ENCODE results near the gene RIN1. TPM values are rescaled to one million over a fixed set of nuclear protein-coding genes. Genes with fewer than 3 reads are reported as not detected.
"Not testable (repeated sequence)": the region's sequence is repeated elsewhere in the genome, so short reads cannot be mapped to it uniquely, and the experiment has no call there.

The RIN1 gene
- total and polyA plus RNA-seq, 7 experiments from 2014 or later: 1.4 to 22.9 (median 9.1) TPM

GRCh38 chr11:66311965-66312548 is 24.2 kb downstream of the RIN1 start:
- Mint-ChIP-seq H3K36me3 (no peaks in the 10 kb centered on the region), H3K9me3 (peaks cover 0 to 1% (median 0%) of the 10 kb centered on the region in 11 donors), H3K27ac (peak overlapping the region; percentile 93 to 100 (median 98)), H3K4me1 (peaks cover 17 to 34% (median 25%) of the 10 kb centered on the region in 7 donors), H3K4me3 (peak overlapping the region; percentile 63 to 97 (median 94)), H3K27me3 (peaks cover 0 to 2% (median 0%) of the 10 kb centered on the region in 5 donors)
- Histone ChIP-seq H3K9me3 (ENCODE audit: control insufficient read depth in 2 of 3, low read length in 3 of 3) (no peaks in the 10 kb centered on the region), H3K27me3 (ENCODE audit: control insufficient read depth in 2 of 2, insufficient read depth in 2 of 2, low read length in 2 of 2) (no peaks in the 10 kb centered on the region), H3K27ac (ENCODE audit: low read depth, low read length) (peak overlapping the region; percentile 79), H3K4me1 (ENCODE audit: control insufficient read depth in 2 of 2, insufficient read depth in 2 of 2, low read length in 2 of 2) (peaks cover 11 to 34% of the 10 kb centered on the region in 2 donors), H3K4me3 (ENCODE audit: low read length) (peak overlapping the region; percentile 92), H3K36me3 (ENCODE audit: control insufficient read depth in 2 of 3, insufficient read depth in 3 of 3, low read length in 3 of 3) (no peaks in the 10 kb centered on the region)
- intact Hi-C loops (cut with micrococcal nuclease): loop anchor here (1.0 kb wide), 14 partner anchors 16 to 453 kb away; partner anchors contain the start of genes BRMS1 (in 2 of the 2), PELI3 (in 2 of the 2), RAB1B (in 2 of the 2) and SLC29A2 (in 2 of the 2)
- CTCF ChIA-PET: interaction anchor here (0.7 to 4.6 kb wide), 25 partner anchors 8 to 267 kb away, joined by 3 to 58 read pairs (median 6); partner anchors contain the start of genes BRMS1, MRPL11, PELI3 and RIN1
- ATAC-seq (peak; percentile 84), DNase-seq (peak; percentile 93 to 100 (median 100))
- POLR2A ChIA-PET: interaction anchor here (0.6 to 4.0 kb wide), 26 partner anchors 10 to 1568 kb away, joined by 3 to 89 read pairs (median 4); partner anchors contain the start of genes B4GAT1, BRMS1, MRPL11 and RAB1B

DNA sequence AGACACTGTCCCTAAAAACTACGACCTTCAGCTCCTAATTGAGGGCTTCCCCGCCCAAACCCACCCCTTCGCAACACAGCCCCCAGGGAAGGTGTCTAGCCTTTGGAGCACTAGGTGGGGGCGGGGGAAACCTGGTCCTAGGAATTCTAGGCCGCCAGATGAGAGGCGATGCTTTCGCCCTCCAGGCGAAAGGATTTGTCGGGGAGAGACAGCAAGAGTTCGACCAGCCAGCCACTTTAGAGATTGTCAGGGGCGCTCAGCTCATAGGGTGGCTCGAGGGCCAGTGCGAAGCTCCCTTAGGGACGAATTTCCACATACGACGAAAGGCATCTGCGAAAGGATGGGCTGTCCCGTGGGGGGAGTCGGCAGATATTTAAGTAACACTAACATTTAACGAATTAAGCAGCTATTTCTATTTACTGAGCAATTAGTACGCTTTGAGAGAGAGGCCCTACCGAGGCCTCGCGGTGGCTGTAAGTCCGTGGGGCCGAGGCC is 24.7 kb downstream of the RIN1 start:
- peaks cover 11 to 34% of the 10 kb centered on the region in 2 donors for H3K4me1 ChIP-seq (ENCODE audit: control insufficient read depth in 2 of 2, insufficient read depth in 2 of 2, low read length in 2 of 2)
- DNase-seq (no peak), ATAC-seq (peak; percentile 44)
- CTCF ChIA-PET: interaction anchor here (0.6 to 4.6 kb wide), 25 partner anchors 8 to 833 kb away, joined by 3 to 58 read pairs (median 6); partner anchors contain the start of genes BRMS1, MRPL11, PELI3 and RIN1
- peak overlapping the region; percentile 92 for H3K4me3 ChIP-seq (ENCODE audit: low read length)
- H3K27ac Mint-ChIP-seq: peak overlapping the region; percentile 93 to 100 (median 98)
- H3K27me3 Mint-ChIP-seq: peaks cover 0 to 2% (median 0%) of the 10 kb centered on the region in 5 donors
- no peaks in the 10 kb centered on the region for H3K36me3 ChIP-seq (ENCODE audit: control insufficient read depth in 2 of 3, insufficient read depth in 3 of 3, low read length in 3 of 3)
- POLR2A ChIA-PET: interaction anchor here (0.6 to 4.0 kb wide), 15 partner anchors 10 to 450 kb away, joined by 3 to 89 read pairs (median 11); partner anchors contain the start of genes B4GAT1, BRMS1, MRPL11 and RAB1B
- H3K27me3 ChIP-seq (ENCODE audit: control insufficient read depth in 2 of 2, insufficient read depth in 2 of 2, low read length in 2 of 2): no peaks in the 10 kb centered on the region
- no peaks in the 10 kb centered on the region for H3K36me3 Mint-ChIP-seq
- intact Hi-C loops (cut with micrococcal nuclease): no loop called here
- peaks cover 0 to 1% (median 0%) of the 10 kb centered on the region in 11 donors for H3K9me3 Mint-ChIP-seq
- H3K4me1 Mint-ChIP-seq: peaks cover 17 to 34% (median 25%) of the 10 kb centered on the region in 7 donors
- peak overlapping the region; percentile 79 for H3K27ac ChIP-seq (ENCODE audit: low read depth, low read length)
- no peaks in the 10 kb centered on the region for H3K9me3 ChIP-seq (ENCODE audit: control insufficient read depth in 2 of 3, low read length in 3 of 3)
- peak overlapping the region; percentile 63 to 97 (median 94) for H3K4me3 Mint-ChIP-seq

GRCh38 chr11:66310803-66311440 is 25.3 kb downstream of the RIN1 start:
- H3K36me3 ChIP-seq (ENCODE audit: control insufficient read depth in 2 of 3, insufficient read depth in 3 of 3, low read length in 3 of 3); DNase-seq; H3K36me3 Mint-ChIP-seq; H3K27ac ChIP-seq (ENCODE audit: low read depth, low read length); ATAC-seq; H3K9me3 ChIP-seq (ENCODE audit: control insufficient read depth in 2 of 3, low read length in 3 of 3); H3K9me3 Mint-ChIP-seq; intact Hi-C loops (cut with micrococcal nuclease); H3K4me3 ChIP-seq (ENCODE audit: low read length); H3K27me3 ChIP-seq (ENCODE audit: control insufficient read depth in 2 of 2, insufficient read depth in 2 of 2, low read length in 2 of 2); H3K27me3 Mint-ChIP-seq: not testable (repeated sequence)
- peak overlapping the region in 1 of 10 donors; percentile 91 for H3K4me3 Mint-ChIP-seq
- peaks cover 16 to 30% (median 25%) of the 10 kb centered on the region in 7 donors for H3K4me1 Mint-ChIP-seq
- CTCF ChIA-PET: interaction anchor here (0.6 to 4.6 kb wide), 24 partner anchors 8 to 833 kb away, joined by 3 to 58 read pairs (median 6); partner anchors contain the start of genes BRMS1, MRPL11, PELI3 and RIN1
- POLR2A ChIA-PET: interaction anchor here (0.6 to 4.0 kb wide), 13 partner anchors 11 to 128 kb away, joined by 3 to 89 read pairs (median 15); partner anchors contain the start of genes B4GAT1, BRMS1, MRPL11 and RAB1B
- H3K27ac Mint-ChIP-seq: peak overlapping the region in 4 of 9 donors; percentile 38 to 100 (median 98)
- H3K4me1 ChIP-seq (ENCODE audit: control insufficient read depth in 2 of 2, insufficient read depth in 2 of 2, low read length in 2 of 2): peaks cover 11 to 34% of the 10 kb centered on the region in 2 donors

DNA sequence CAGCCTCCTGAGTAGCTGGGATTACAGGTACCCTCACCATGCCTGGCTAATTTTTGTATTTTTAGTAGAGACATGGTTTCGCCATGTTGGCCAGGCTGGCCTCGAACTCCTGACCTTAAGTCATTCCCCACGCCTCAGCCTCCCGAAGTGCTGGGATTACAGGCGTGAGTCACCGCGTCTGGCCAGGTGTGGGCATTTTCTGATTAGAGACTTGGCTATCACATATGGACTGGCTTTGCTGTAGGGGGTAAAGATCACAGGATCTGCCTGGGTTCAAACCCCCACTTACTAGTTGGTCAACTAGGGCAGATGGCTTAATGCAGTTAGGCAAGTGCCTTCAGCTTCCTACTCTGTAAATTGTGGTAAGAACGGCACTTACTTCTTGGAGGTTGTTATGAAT is 25.9 kb downstream of the RIN1 start:
- DNase-seq: no peak
- Histone ChIP-seq H3K9me3 (ENCODE audit: control insufficient read depth in 2 of 3, low read length in 3 of 3) (no peaks in the 10 kb centered on the region), H3K4me1 (ENCODE audit: control insufficient read depth in 2 of 2, insufficient read depth in 2 of 2, low read length in 2 of 2) (peaks cover 11 to 29% of the 10 kb centered on the region in 2 donors), H3K4me3 (ENCODE audit: low read length) (no peak overlapping the region), H3K27me3 (ENCODE audit: control insufficient read depth in 2 of 2, insufficient read depth in 2 of 2, low read length in 2 of 2) (no peaks in the 10 kb centered on the region), H3K27ac (ENCODE audit: low read depth, low read length) (no peak overlapping the region), H3K36me3 (ENCODE audit: control insufficient read depth in 2 of 3, insufficient read depth in 3 of 3, low read length in 3 of 3) (no peaks in the 10 kb centered on the region)
- ATAC-seq: no peak
- no peaks in the 10 kb centered on the region for H3K36me3 Mint-ChIP-seq
- no peak overlapping the region for H3K4me3 Mint-ChIP-seq
- POLR2A ChIA-PET: interaction anchor here (4.0 kb wide), 1 partner anchor 36 kb away, joined by 68 read pairs; the partner anchor contains the start of genes B4GAT1 and BRMS1
- intact Hi-C loops (cut with micrococcal nuclease): no loop called here
- H3K9me3 Mint-ChIP-seq: no peaks in the 10 kb centered on the region
- H3K27ac Mint-ChIP-seq: peak overlapping the region in 1 of 9 donors; percentile 2
- H3K4me1 Mint-ChIP-seq: peaks cover 10 to 24% (median 19%) of the 10 kb centered on the region in 7 donors
- CTCF ChIA-PET: interaction anchor here (0.6 to 4.6 kb wide), 4 partner anchors 19 to 80 kb away, joined by 3 to 58 read pairs (median 32); partner anchors contain the start of gene YIF1A
- peaks cover 0 to 2% (median 0%) of the 10 kb centered on the region in 5 donors for H3K27me3 Mint-ChIP-seq

DNA sequence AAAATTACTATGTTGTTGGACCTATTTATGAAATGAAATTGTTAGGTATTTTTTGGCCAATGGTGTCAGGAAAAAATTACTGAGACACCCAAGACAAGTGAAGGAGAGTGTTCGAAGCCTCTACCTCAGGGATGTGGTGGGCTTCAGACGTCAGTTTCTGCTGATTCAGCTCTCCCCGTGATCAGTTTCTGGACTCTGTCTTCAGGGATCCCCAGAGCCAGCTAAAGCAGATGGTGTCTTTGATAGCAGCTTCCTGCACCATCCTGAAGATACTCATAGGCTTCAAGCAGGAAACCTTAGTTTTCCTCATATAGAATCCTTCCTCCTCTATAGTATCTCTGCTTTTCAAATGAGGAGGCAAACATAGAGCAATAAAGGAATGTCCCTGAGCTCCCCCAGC is 26.8 kb downstream of the RIN1 start:
- H3K4me1 Mint-ChIP-seq: peaks cover 7 to 19% (median 13%) of the 10 kb centered on the region in 7 donors
- Histone ChIP-seq H3K27me3 (ENCODE audit: control insufficient read depth in 2 of 2, insufficient read depth in 2 of 2, low read length in 2 of 2) (no peaks in the 10 kb centered on the region), H3K4me1 (ENCODE audit: control insufficient read depth in 2 of 2, insufficient read depth in 2 of 2, low read length in 2 of 2) (peaks cover 11 to 21% of the 10 kb centered on the region in 2 donors), H3K4me3 (ENCODE audit: low read length) (no peak overlapping the region), H3K27ac (ENCODE audit: low read depth, low read length) (no peak overlapping the region), H3K9me3 (ENCODE audit: control insufficient read depth in 2 of 3, low read length in 3 of 3) (no peaks in the 10 kb centered on the region), H3K36me3 (ENCODE audit: control insufficient read depth in 2 of 3, insufficient read depth in 3 of 3, low read length in 3 of 3) (no peaks in the 10 kb centered on the region)
- no peak for DNase-seq
- ChIA-PET CTCF (interaction anchor here (4.6 kb wide), 1 partner anchor 76 kb away, joined by 53 read pairs; no protein-coding TSS in a partner anchor), POLR2A (interaction anchor here (0.6 to 0.9 kb wide), 4 partner anchors 11 to 975 kb away, joined by 3 to 4 read pairs (median 3); no protein-coding TSS in a partner anchor)
- no peaks in the 10 kb centered on the region for H3K36me3 Mint-ChIP-seq
- ATAC-seq: no peak
- no peak overlapping the region for H3K4me3 Mint-ChIP-seq
- H3K27me3 Mint-ChIP-seq: peaks cover 0 to 2% (median 0%) of the 10 kb centered on the region in 5 donors
- peak overlapping the region in 1 of 9 donors; percentile 67 for H3K27ac Mint-ChIP-seq
- no peaks in the 10 kb centered on the region for H3K9me3 Mint-ChIP-seq
- intact Hi-C loops (cut with micrococcal nuclease): no loop called here

DNA sequence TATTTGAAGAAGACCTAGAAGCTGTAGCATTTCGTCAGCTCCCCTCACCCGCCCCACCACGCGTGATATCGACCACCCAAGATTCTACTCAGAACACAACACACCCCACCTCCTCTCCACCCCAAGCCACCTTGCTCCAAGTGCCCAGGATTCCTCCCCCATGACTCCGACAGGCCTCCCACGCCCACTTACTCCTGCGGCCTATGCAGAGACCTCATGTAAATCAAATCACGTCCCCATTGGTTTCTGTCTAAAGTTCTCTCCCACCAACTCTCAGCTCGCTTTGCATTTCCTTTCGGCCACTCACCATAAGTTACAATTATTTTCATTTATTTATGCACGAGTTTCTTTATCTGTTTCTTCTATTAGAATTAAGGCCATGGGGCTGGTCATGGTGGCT is 33.6 kb downstream of the RIN1 start:
- H3K27me3 ChIP-seq (ENCODE audit: control insufficient read depth in 2 of 2, insufficient read depth in 2 of 2, low read length in 2 of 2): no peaks in the 10 kb centered on the region
- no peaks in the 10 kb centered on the region for H3K9me3 Mint-ChIP-seq
- peaks cover 0 to 2% (median 0%) of the 10 kb centered on the region in 5 donors for H3K27me3 Mint-ChIP-seq
- no peak overlapping the region for H3K27ac ChIP-seq (ENCODE audit: low read depth, low read length)
- no peaks in the 10 kb centered on the region for H3K4me1 Mint-ChIP-seq
- ATAC-seq (no peak), DNase-seq (no peak)
- H3K36me3 ChIP-seq (ENCODE audit: control insufficient read depth in 2 of 3, insufficient read depth in 3 of 3, low read length in 3 of 3): no peaks in the 10 kb centered on the region
- H3K4me3 Mint-ChIP-seq: no peak overlapping the region
- H3K27ac Mint-ChIP-seq: no peak overlapping the region
- ChIA-PET CTCF (interaction anchor here (0.9 to 2.2 kb wide), 2 partner anchors 9 to 86 kb away, joined by 4 read pairs; no protein-coding TSS in a partner anchor), POLR2A (interaction anchor here (1.0 kb wide), 1 partner anchor 14 kb away, joined by 3 read pairs; the partner anchor contains the start of gene YIF1A)
- no peaks in the 10 kb centered on the region for H3K4me1 ChIP-seq (ENCODE audit: control insufficient read depth in 2 of 2, insufficient read depth in 2 of 2, low read length in 2 of 2)
- H3K4me3 ChIP-seq (ENCODE audit: low read length): no peak overlapping the region
- H3K9me3 ChIP-seq (ENCODE audit: control insufficient read depth in 2 of 3, low read length in 3 of 3): no peaks in the 10 kb centered on the region
- intact Hi-C loops (cut with micrococcal nuclease): no loop called here
- H3K36me3 Mint-ChIP-seq: no peaks in the 10 kb centered on the region
